HG02678 (cell line): ENCODE measurements around the gene SRC.
"Not testable (repeated sequence)": the region's sequence is repeated elsewhere in the genome, so short reads cannot be mapped to it uniquely, and the experiment has no call there.

Experiments used
- ATAC-seq: cut with Tn5 transposase; IDR thresholded peaks from one replicate; pipeline ENCODE4 v1.9.1; 2021; ENCODE audit warnings: mild to moderate bottlenecking, moderate library complexity; ENCODE audit not compliant: unreplicated experiment

The SRC gene

DNA sequence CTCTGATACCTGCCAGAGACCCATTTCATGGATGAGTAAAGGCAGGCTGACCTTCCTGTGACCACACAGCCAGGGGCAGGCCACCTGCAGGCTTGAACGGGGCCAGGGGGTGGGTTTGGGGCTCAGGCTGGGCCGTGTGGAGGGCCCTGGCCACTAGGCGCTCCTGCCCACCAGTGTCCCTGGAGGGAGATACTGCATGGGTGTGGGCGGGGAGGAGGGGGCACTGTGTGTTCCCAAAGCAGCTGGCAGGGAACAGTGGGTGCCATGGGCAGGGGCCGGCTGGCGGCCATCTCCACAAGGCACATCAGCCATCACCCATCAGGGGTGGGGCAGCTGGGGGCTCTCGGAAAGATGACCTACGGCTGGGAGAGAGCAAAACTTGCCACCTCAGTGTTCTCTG, 15.4 kb downstream of the SRC start:
- no peak for ATAC-seq

GRCh38 chr20:37362231-37362792, 16.4 kb downstream of the SRC start:
- no peak for ATAC-seq

DNA sequence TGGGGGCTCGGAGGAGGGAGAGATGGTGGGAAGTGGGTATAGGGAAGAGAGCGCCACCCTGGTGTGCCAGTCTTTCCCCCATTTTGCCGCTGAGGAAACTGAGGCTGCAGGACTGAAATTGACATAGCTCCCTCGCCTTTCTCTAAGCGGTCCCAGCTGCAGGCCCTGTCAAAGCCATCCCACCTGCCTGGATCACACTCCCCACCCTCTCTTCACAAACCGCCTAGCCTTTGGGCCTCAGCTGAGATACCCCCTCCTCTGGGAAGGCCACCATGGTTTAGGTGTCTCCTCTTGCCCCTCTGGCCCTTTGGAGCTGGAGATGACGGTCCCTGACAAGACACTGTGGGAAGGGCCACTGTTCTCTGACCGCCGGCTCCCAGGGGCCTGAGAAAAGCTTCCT, 16.9 kb downstream of the SRC start:
- no peak for ATAC-seq

DNA sequence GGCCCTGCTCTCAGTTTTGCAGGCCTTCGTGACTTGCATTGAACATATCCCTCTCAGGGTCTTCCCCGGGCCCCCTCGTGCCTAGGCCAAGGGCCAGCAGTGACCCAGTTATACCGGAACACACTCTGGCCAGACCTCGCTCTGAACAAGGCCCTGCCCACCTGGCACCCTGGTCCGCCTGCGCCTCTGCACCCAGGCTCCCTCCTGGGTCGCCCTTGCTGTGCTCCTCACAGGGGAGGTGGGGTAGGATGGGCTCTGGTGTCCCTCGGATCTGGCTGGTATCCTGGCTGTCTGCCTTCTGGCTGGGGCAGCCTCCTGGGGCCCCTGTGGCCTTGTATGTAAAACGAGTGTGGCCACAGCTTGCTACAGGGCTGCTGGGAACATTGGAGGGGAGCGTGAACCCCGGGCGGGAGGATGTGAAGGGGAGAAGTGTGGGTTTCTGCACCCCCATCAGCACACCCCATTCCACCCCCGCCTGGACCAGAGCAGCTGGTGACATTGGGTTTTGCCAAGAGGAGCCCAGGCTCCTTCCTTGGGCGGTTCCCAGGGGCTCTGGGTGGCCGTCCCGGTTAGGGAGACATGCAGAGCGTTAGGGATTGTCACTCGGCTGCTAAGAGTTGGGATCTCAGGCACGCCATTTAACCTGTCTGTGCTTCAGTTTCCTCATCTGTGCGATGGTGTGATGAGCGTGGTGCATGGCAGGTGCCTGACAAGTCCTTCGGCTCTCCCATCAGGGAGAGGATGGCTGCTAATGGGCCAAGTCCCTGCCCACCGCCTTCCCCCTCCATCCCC, 17.5 kb downstream of the SRC start:
- ATAC-seq, result no peak

DNA sequence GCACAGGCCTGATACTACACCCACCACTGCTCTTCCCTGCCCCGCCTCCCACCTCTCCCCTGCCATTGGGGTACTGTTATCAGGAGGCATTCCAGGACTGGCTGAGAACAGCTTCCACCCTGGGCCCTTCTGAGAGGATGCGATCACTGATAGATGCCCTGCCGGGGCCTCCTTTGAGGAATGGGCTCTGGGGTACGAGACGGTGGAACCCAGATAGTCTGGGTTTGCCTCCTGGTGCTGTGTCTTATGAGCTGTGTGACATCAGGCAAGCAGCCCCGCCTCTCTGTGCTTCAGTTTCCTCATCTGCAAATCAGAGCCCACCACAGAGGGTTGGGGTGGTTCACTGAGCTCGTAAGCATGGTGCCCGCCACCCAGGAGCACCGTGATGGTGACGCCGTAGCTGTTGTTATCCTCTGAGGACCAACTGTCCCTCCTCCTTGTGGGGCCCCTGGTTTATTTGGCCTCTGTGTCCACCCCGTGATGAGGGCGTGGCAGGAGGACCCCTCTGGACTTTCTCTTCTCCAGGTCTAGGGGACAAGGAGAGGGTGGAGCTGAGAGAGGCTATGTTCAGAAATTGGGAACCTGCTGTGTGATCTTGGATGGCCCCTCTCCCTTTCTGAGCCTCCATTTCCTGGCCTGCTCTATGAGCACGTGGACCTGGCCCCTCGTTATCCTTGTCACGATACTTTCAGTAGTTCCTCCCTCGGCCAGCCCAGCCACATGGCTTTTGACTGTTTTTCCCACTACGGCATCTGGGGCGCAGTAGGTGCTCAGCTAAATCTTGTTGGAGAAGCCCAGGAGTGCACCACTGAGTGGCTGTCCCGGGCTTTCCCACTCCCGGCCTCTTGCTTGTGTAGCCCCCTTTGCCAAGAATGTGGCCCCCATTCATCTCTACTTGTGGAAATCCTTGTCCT, 18.3 kb downstream of the SRC start:
- no peak for ATAC-seq

- ATAC-seq, result no peak
These were observed 19.0 kb downstream of the SRC start for GRCh38 chr20:37364927-37365272.

GRCh38 chr20:37365760-37366638, 20.1 kb downstream of the SRC start:
- peak; percentile 78 for ATAC-seq

DNA sequence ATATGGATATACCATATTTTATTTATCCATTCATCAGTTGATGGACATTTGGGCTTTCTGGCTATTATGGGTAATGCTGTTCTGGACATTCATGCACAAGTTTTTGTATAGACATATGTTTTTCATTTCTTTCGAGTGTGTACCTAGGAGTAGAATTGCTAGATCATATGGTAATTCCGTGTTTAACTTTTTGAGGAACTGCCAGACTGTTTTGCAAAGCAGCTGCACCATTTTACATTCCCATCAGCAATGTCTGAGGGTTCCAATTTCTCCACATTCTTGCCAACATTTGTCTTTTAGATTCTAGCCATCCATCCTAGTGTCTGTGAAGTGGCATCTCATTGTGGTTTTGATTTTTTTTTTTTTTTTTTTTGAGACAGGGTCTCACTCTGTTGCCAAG, 20.8 kb downstream of the SRC start:
- no peak for ATAC-seq

GRCh38 chr20:37369846-37370245, 23.9 kb downstream of the SRC start:
- no peak for ATAC-seq

GRCh38 chr20:37371845-37372244, 25.9 kb downstream of the SRC start:
- not testable (repeated sequence) for ATAC-seq

- no peak for ATAC-seq
These were observed 26.5 kb downstream of the SRC start for GRCh38 chr20:37372441-37372840.

DNA sequence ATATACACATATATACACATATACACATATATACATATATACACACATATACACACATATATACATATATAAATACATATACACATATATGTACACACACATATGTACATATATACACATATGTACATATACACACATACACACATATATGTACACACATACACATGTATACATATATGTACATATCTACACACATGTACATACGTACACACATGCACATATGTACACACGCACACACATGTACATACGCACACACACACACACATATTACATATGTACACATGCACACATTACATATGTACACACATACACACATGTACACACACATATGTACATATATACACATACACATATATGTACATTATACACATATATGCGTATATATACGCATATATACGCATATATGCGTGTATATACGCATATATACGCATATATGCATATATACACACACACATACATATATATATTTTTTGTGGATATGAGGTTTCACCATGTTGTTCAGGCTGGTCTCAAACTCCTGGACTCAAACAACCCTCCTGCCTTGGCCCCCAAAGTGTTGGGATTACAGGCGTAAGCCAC, 27.2 kb downstream of the SRC start:
- ATAC-seq, result no peak

- peak; percentile 71 for ATAC-seq
These were observed 29.3 kb downstream of the SRC start for GRCh38 chr20:37375227-37375626.

- no peak for ATAC-seq
These were observed 30.4 kb downstream of the SRC start for GRCh38 chr20:37376324-37376723.

GRCh38 chr20:37376791-37377190, 30.9 kb downstream of the SRC start:
- ATAC-seq, result no peak

- no peak for ATAC-seq
These were observed 31.6 kb downstream of the SRC start for GRCh38 chr20:37377346-37378081.

GRCh38 chr20:37378420-37378784, 32.5 kb downstream of the SRC start:
- ATAC-seq, result no peak

- ATAC-seq, result no peak
These were observed 33.1 kb downstream of the SRC start for GRCh38 chr20:37378785-37379598.
